GM18520 (cell line): Measurements from ENCODE around the gene CD300LF.

Experiments used
- ATAC-seq: cut with Tn5 transposase; IDR thresholded peaks from one replicate; pipeline ENCODE4 v1.9.1; 2021; ENCODE audit not compliant: unreplicated experiment

Gene CD300LF

GRCh38 chr17:74645010-74645409, 67.7 kb downstream of the CD300LF start:
- ATAC-seq: no peak

- no peak for ATAC-seq
These were observed 68.3 kb downstream of the CD300LF start for GRCh38 chr17:74644419-74644818.
